NT2/D1 (cell line): ENCODE data around the gene RGS12.

Experiments used
- YY1 ChIP-seq: IDR thresholded peaks from 2 replicates; pipeline ENCODE4 v1.6.1; 2011; ENCODE audit not compliant: insufficient read length, insufficient read depth
- ZNF274 ChIP-seq: IDR thresholded peaks from 2 replicates; pipeline ENCODE4 v1.6.1; 2011; ENCODE audit warnings: mild to moderate bottlenecking, low read depth, low read length

DNA sequence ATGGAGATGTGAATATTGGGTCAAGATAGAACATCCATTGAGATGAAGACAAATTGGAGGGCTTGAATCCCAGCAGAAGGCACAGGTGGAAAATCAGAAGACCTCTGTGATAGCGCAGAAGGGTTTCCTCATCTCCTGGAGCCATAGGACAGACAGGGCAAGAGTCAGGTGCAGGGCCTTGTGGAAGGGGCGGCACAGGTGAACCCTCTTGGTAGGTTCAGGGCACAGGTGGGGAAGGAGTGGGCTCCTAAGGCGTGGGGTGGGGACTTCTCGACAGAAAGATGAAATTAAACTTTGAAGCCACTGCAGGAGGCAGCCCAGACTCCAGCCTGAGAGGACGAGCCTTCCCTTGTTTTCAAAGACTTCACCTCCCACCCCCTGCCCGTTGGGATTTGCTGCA, 9.3 kb upstream of the RGS12 start:
- TF ChIP-seq YY1 (no peak), ZNF274 (no peak)
